ENCODE data around the gene FGFR2. TPM values are rescaled to one million over a fixed set of nuclear protein-coding genes. Genes with fewer than 3 reads are reported as not detected.

The FGFR2 gene
- total and polyA plus RNA-seq, 2 donors (not counting 3 experiments of a cell fraction or from before 2014, with no cell fraction given), result 0.06 TPM; not detected in 1

DNA sequence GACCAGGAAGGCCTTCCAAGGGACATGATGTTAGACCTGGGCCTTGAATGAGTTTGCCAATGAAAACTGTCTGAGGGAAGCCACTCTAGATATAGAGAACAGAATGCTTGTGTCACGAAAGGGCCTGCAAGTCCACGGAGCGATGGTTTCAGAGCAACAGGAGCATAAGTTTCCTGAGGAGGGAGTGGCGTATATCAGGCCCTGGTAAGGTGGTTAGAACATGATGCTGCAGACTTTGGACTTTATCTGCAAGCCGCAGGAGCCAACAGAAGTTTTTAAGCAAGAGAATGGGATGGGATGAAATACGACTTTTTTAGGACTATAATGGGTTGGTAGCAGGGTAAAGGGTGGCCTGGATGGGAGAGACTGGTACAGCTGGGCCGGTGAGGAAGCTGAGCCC, 136.0 kb downstream of the FGFR2 start:
- FAIRE-seq, result no peak

More for the DNA sequence above, 136.0 kb downstream of the FGFR2 start:
- CTCF ChIA-PET, result no interaction called here
- H2AFZ ChIP-seq (ENCODE audit: low read depth, low read length), result no peak overlapping the region
- H3K9ac ChIP-seq (replicated peaks; ENCODE audit: extremely low read depth, insufficient read depth, low read length), result no peak overlapping the region
- no peak for DNase-seq (ENCODE audit: low read depth, low spot score)
- no peaks in the 10 kb centered on the region for H3K9me3 ChIP-seq (replicated peaks; ENCODE audit: control insufficient read depth, insufficient read depth, low read length)
- H4K20me1 ChIP-seq (replicated peaks; ENCODE audit: control insufficient read depth, extremely low read depth, insufficient read depth, low read length), result no peaks in the 10 kb centered on the region
- H3K79me2 ChIP-seq (ENCODE audit: control insufficient read depth, insufficient read depth, low read length), result no peaks in the 10 kb centered on the region
- intact Hi-C loops (cut with micrococcal nuclease) (no loop called here), dilution Hi-C loops (cut with MboI; ENCODE audit: extremely low pct_ligation_motif_present, low sequenced_read_pairs) (no loop called here)
- H3K36me3 ChIP-seq (ENCODE audit: control insufficient read depth in 2 of 2, extremely low read depth in 1 of 2, insufficient read depth in 2 of 2, low read length in 2 of 2), result no peaks in the 10 kb centered on the region
- no peak overlapping the region for H3K4me3 ChIP-seq (replicated peaks in 1 of 3; ENCODE audit: insufficient read depth in 1 of 3, low read depth in 1 of 3, low read length in 3 of 3)
- TF ChIP-seq MYC (IDR thresholded peaks at IDR 0.05; ENCODE audit: low read depth, low read length), result no peak
- no peak for TF ChIP-seq GATA2 (IDR thresholded peaks at IDR 0.05; ENCODE audit: insufficient read depth, insufficient read length, low read depth, low read length)
- no peak for TF ChIP-seq FOS (IDR thresholded peaks at IDR 0.05; ENCODE audit: borderline replicate concordance, insufficient read depth, low read length)
- TF ChIP-seq POLR2A (IDR thresholded peaks at IDR 0.05; ENCODE audit: low read depth, low read length), result no peak
- no peak for TF ChIP-seq JUN (IDR thresholded peaks at IDR 0.05; ENCODE audit: borderline replicate concordance, insufficient read depth, insufficient read length, low read depth)
- TF ChIP-seq, protein P1, sequence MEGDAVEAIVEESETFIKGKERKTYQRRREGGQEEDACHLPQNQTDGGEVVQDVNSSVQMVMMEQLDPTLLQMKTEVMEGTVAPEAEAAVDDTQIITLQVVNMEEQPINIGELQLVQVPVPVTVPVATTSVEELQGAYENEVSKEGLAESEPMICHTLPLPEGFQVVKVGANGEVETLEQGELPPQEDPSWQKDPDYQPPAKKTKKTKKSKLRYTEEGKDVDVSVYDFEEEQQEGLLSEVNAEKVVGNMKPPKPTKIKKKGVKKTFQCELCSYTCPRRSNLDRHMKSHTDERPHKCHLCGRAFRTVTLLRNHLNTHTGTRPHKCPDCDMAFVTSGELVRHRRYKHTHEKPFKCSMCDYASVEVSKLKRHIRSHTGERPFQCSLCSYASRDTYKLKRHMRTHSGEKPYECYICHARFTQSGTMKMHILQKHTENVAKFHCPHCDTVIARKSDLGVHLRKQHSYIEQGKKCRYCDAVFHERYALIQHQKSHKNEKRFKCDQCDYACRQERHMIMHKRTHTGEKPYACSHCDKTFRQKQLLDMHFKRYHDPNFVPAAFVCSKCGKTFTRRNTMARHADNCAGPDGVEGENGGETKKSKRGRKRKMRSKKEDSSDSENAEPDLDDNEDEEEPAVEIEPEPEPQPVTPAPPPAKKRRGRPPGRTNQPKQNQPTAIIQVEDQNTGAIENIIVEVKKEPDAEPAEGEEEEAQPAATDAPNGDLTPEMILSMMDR (IDR thresholded peaks at IDR 0.05; ENCODE audit: extremely low read depth in 1 of 2, insufficient read depth in 1 of 2, low read depth in 1 of 2, low read length in 2 of 2), result no peak
- TF ChIP-seq, protein P2, sequence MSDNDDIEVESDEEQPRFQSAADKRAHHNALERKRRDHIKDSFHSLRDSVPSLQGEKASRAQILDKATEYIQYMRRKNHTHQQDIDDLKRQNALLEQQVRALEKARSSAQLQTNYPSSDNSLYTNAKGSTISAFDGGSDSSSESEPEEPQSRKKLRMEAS (IDR thresholded peaks at IDR 0.05; ENCODE audit: insufficient read depth, insufficient read length), result no peak
- no peak for TF ChIP-seq POLR2AphosphoS5 (IDR thresholded peaks at IDR 0.05; ENCODE audit: insufficient read depth, low read depth, low read length)
- no peak for TF ChIP-seq EZH2 (IDR thresholded peaks at IDR 0.05; ENCODE audit: borderline replicate concordance, low read depth, low read length, severe bottlenecking)
- H3K4me1 ChIP-seq (ENCODE audit: control insufficient read depth, extremely low read depth, insufficient read depth, low read length), result no peaks in the 10 kb centered on the region
- no peaks in the 10 kb centered on the region for H3K9me1 ChIP-seq (replicated peaks; ENCODE audit: control insufficient read depth, extremely low read depth, insufficient read depth, low read length)
- H3K27me3 ChIP-seq (ENCODE audit: control insufficient read depth in 2 of 2, insufficient read depth in 2 of 2, low read length in 2 of 2), result no peaks in the 10 kb centered on the region
- no TSS peak for BruUV-seq (replicated peaks)
- no peak overlapping the region for H3K4me2 ChIP-seq (ENCODE audit: insufficient read depth, low read length)
- POLR2A ChIA-PET, result no interaction called here
- no peak overlapping the region for H3K27ac ChIP-seq (ENCODE audit: insufficient read depth, low read depth, low read length)
